AG09319 (cell line): ENCODE data around the gene ST6GALNAC3.

Experiments used
- DNase-seq: peaks from one replicate; pipeline ENCODE4 v3.0.0-alpha.2; 2010; ENCODE audit warnings: low read depth; ENCODE audit errors: extremely low read depth
- CTCF ChIP-seq: IDR thresholded peaks from 2 replicates; pipeline ENCODE4 v1.5.1; 2011; ENCODE audit warnings: low read depth, mild to moderate bottlenecking, inconsistent platforms, low read length, moderate library complexity

ST6GALNAC3 gene

GRCh38 chr1:76264642-76265041 lies 190.1 kb downstream of the ST6GALNAC3 start:
- no peak for DNase-seq
- TF ChIP-seq CTCF = no peak

- TF ChIP-seq CTCF = no peak
- no peak for DNase-seq
These were observed 192.2 kb downstream of the ST6GALNAC3 start for GRCh38 chr1:76266762-76267161.

GRCh38 chr1:76267631-76268030 lies 193.1 kb downstream of the ST6GALNAC3 start:
- no peak for DNase-seq
- TF ChIP-seq CTCF = no peak

- DNase-seq = no peak
- no peak for TF ChIP-seq CTCF
These were observed 193.8 kb downstream of the ST6GALNAC3 start for GRCh38 chr1:76268341-76268740.

- no peak for TF ChIP-seq CTCF
- DNase-seq = no peak
These were observed 194.6 kb downstream of the ST6GALNAC3 start for GRCh38 chr1:76269155-76269554.

GRCh38 chr1:76274302-76274701 lies 199.8 kb downstream of the ST6GALNAC3 start:
- no peak for DNase-seq
- no peak for TF ChIP-seq CTCF

- no peak for TF ChIP-seq CTCF
- no peak for DNase-seq
These were observed 200.2 kb downstream of the ST6GALNAC3 start for GRCh38 chr1:76274718-76275117.
